GM21786 (cell line): ENCODE measurements around the gene RSRC1.
A peak's percentile ranks its signal among the peaks of the same experiment; 100 is the strongest.
"Not testable (repeated sequence)": the region's sequence is repeated elsewhere in the genome, so short reads cannot be mapped to it uniquely, and the experiment has no call there.

ENCODE experiments used
- ATAC-seq: cut with Tn5 transposase; IDR thresholded peaks from one replicate; pipeline ENCODE4 v1.9.1; 2021; ENCODE audit not compliant: unreplicated experiment

RSRC1 gene

DNA sequence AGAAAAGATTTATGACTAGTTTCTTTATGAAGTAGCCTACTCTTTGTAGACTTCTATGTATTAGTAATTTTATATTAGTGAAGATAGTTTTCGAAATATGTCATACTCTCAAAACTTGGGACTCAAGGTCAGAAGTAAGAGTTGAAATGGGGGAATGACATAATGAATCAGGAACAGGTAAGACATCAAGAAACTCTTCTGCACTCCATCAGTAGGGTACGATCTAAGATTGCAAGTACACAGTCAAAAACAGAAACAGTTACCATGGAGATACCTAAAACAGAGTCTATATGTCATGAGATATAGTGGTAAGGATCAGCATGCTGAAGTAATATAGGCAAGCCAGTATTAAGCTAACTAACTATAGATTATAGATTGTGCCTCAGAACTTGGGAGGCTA lies 274.1 kb downstream of the RSRC1 start:
- peak; percentile 88 for ATAC-seq

DNA sequence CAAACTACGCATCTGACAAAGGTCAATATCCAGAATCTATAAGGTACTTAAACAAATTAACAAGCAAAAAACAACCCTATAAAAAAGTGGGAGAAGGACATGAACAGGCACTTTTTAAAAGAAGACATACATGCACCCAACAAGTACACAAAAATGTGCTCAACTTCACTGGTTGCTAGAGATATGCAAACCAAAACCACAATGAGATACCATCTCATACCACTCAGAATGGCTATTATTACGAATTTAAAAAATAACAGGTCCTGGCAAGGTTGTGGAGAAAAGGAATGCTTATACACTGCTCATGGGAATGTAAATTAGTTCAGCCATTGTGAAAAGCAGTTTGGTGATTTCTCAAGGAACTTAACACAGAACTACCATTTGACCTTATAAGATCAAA lies 285.5 kb downstream of the RSRC1 start:
- no peak for ATAC-seq

- ATAC-seq, result no peak
Observed at GRCh38 chr3:158402590-158402989, 292.7 kb downstream of the RSRC1 start.

DNA sequence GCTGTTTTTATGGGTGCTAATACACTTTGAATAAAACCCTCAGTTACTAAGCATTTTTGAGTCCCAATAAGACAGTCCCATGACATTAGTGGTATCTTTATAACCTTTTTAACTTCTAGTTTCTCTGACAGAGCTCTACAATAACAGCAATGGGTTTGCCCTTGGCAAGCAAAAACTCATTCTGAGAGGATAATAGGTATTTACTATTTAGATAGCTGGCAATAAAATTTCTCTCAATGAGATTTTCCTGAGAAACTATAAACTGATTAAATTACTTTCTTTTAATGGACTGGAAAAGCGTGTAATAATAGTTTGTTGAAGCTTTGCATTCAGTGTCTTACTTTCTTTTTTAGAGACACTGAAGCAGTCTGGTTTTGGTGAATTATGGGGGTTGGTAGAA lies 293.1 kb downstream of the RSRC1 start:
- ATAC-seq, result no peak

DNA sequence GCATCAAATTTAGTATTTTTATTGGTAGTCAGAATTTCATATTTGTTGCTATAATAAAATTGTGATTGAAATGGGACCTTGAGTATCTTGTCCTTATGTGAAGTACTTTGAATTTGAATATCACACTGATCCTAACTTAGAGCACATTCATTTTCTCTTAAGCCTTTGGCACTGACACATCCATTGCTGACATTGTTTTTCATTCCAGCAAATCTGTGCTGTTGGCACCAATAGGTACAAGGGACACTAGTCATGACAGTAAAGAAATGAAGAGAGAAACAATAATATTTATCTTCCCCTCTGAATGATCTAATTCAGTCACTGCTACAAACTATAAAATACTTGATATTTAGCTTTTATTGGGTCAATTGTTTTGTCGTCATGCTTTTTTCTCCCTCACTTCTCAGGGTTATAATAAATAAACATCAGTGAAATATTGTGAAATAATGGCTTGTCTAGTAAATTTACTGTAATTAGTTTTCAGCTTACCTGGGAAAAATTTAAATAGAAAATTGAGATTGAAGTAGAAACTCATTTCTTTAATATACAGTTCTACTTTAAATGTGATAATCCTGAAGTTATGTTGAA lies 294.3 kb downstream of the RSRC1 start:
- ATAC-seq, result no peak

DNA sequence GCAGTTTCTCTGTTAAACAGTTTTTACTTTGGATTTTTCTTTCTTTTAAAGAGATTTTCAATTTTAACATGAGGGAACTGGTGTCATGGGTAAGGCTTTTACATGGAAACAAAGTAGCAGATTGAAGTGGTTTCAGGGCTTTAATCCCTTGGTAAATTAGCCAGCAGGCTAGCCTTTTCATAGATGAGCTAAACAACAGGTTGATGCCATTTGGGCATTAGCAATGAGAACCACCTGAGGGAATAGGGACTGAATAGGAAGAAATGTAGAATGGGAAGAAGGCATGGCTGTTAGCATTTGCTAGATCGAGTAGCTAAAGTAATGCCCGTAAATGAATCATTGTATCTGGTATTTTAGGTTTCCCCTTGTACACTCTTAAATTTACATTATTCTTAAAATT lies 295.6 kb downstream of the RSRC1 start:
- no peak for ATAC-seq

DNA sequence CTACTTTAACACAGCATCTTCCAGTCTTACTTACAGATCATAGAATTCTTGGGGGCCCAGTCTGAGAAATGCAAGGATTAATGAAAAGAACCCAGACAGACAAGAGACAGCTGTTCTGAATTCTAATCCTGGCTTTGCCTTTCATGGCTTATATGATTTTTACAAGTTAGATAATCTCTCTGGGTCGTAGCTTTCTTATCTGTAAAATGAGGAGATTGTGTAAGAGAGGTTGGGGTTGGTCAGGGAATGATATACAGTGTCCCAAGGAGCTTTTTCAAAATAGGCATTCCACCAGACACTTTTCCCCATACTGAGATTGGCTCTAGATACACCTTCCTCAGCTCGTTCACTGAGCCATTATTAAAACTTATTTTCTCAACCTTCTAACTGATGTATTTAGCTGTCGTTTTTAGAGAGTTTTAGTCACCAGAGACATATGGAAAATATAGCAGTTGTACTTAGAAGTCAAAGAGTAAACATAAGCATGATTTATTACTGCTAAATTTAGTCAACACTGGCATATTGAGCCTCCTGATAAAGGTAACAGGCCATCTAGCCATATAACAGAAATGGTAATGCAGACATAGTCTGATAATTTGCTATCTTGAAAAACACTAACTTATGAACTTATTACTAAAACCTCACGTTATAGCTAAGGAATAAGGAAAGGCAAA lies 298.1 kb downstream of the RSRC1 start:
- ATAC-seq, result no peak

DNA sequence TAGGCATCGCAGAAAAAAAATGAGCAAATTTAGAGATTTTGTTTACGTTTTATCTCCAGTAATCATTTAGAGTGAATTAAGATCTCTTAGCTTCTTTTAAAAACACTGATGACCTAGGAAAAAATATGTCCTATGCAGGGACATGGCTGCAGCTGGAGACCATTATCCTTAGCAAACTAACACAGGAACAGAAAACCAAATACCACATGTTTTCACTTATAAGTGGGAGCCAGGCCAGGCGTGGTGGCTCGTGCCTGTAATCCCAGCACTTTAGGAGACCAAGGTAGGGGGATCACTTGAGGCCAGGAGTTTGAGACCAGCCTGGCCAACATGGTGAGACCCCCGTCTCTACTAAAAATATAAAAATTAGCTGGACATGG lies 298.6 kb downstream of the RSRC1 start:
- not testable (repeated sequence) for ATAC-seq

DNA sequence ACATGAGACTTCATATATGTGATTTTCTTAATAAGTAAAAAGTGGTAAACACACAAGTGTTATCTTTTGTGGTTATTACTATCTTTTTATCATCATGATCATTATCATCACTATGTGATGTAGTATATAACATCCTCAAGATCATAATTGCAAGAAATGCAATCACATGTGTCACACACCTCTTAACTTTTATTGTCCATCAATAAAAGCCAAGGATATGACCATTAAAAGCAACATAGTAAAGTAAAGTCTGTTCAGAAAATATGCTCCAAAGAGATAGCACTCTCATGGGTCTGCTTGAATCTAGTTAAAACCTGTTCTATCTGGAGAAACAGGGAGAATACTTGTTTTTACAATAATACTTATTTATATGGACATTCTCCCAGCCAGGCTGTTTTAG lies 308.1 kb downstream of the RSRC1 start:
- no peak for ATAC-seq

DNA sequence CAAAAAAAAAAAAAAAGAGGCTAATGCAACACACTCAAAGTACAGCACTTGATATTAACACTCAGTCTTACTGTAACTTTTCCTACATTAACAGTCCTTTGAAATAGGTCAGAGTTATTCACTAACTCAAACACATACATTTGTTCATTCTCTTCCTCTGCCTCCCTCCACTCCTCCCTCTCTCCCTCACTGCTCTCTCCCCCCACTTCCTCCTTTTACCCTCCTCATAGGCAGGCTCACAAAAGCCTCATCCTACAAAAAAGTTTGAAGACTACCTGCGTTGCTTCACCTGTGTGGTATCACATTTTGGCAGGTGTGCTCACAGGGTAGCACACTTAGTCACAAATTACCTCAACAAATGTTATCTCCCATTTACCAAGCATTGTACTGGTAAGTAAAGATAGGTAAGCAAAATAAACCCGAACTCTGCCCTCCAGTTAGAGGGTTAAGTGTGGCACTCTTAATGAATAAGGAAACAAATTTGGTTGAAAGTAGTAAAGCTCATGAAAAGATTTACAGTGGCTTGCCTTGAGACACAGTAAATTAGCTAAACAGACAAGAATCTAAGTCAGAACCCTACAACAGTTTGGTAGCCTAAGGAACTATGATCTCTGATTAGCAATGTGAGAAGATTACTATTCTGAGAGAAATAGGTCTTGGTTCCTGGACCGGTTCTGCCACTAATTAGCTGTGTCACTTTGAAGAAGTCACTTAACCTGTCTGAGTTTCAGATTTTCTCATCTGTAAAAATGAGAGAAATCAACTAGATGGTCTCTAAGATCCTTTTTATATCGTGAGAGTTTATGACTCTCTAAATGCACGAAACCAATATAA lies 310.1 kb downstream of the RSRC1 start:
- ATAC-seq, result peak; percentile 31

- ATAC-seq, result peak; percentile 95
Observed at GRCh38 chr3:158420654-158421396, 310.9 kb downstream of the RSRC1 start.

DNA sequence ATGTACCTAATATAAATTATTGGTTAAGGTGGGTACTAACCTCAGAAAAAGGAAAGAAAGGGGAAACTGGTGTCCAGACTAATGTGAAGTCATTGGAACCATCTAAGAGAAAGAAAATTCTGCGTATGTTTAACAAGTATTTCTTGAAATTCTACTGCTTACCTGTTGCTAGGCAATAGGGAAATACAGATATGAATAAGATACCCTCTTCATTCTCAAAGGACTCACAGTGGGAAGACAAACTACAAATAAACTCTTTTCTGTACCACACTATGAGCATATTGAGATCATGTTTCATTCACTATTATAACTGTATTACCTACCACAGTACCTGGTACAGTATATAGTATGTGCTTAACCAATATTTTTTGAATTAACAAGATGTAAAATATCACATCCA lies 320.6 kb downstream of the RSRC1 start:
- no peak for ATAC-seq

GRCh38 chr3:158430968-158431367 lies 321.1 kb downstream of the RSRC1 start:
- ATAC-seq, result no peak

- ATAC-seq, result no peak
Observed at GRCh38 chr3:158431829-158432228, 321.9 kb downstream of the RSRC1 start.

DNA sequence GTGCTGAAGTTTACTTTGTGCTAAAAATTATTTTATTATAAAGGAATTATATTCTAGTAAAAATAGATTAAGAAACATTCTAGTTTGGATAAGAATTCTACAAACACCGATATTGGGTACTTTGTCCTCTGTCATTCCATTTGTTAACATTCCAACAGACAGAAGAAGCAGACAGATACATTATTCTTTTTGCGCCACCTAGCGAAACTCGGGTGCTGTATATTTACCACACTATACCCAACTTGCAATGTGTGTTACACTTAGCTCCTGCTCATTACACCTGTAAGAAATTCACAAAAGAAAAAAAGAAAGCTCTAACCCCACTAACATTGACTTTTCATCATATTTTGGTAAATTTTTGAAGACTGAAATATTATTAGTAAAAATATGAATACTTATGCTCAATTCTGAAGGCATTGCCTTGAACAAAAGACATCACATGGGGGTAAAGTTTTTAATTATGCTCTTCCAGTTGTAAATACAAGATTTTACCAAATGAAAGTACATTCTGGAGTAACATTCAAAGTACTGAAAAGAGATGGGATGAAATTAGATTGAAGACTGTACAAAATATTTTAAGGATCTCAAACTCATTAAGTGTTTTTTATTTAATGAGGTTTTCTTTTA lies 324.6 kb downstream of the RSRC1 start:
- peak; percentile 92 for ATAC-seq

- peak; percentile 92 for ATAC-seq
Observed at GRCh38 chr3:158443632-158444031, 333.7 kb downstream of the RSRC1 start.

DNA sequence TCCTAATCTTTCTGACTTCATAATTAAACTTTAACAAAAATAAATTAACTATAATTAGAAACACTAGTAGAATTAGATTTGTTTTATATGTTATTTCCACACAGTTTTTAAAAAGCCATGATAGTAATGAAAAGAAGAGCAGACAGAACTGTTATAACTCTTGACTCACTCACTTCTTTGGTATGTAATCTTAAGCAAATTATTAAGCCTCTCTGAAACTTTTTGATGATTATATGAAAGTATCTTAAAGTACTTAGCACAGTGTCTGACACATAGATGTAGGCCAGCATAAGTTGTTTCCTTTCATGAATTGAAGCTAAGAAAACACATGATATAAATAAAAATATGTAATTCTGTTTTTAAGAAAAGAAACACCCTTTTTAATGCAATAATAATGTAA lies 337.5 kb downstream of the RSRC1 start:
- no peak for ATAC-seq

- no peak for ATAC-seq
Observed at GRCh38 chr3:158451405-158452055, 341.6 kb downstream of the RSRC1 start.

GRCh38 chr3:158452334-158452733 lies 342.4 kb downstream of the RSRC1 start:
- no peak for ATAC-seq

GRCh38 chr3:158453004-158453403 lies 343.1 kb downstream of the RSRC1 start:
- no peak for ATAC-seq

DNA sequence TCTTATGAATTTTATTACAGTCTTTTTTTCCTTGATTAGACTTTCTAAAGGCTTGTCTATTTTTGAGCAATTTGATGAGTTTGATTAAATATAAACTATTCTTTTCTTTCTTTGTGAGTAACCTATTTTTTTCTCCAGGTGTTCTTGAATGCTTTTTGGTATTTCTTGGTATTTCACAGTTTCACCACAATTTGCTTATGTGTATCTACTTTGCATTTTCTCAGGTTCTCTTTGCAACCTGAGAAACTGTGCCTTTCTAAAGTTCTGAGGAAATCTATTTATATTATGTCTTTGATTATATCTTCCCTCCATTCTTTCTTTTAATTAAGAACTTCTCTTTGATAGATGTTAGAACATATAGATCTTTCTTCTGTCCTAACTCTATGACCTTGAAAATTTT lies 344.0 kb downstream of the RSRC1 start:
- ATAC-seq, result peak; percentile 47
